Fibroblast of lung (primary cell): ENCODE measurements around the gene ZCCHC7. TPM values are rescaled to one million over a fixed set of nuclear protein-coding genes. Genes with fewer than 3 reads are reported as not detected.

Experiments used
- DNase-seq, 2 donors: peaks; one replicate each; pipeline versions ENCODE4 v3.0.0 to v3.0.0-alpha.2; 2010; ENCODE audit warnings: low read depth in 2 of 2
- H2AFZ ChIP-seq: 2 replicates; pipeline ENCODE4 v1.5.1; 2012; ENCODE audit warnings: low read length, control low read depth, inconsistent platforms
- H3K27ac ChIP-seq: 2 replicates; pipeline ENCODE4 v1.5.1; 2011; ENCODE audit warnings: low read length, control low read depth; ENCODE audit not compliant: insufficient read depth
- H3K27me3 ChIP-seq: 2 replicates; pipeline ENCODE4 v1.5.1; 2011; ENCODE audit warnings: mild to moderate bottlenecking, low read length; ENCODE audit not compliant: control insufficient read depth, insufficient read depth
- H3K36me3 ChIP-seq: 2 replicates; pipeline ENCODE4 v1.5.1; 2011; ENCODE audit warnings: low read length; ENCODE audit not compliant: control insufficient read depth, insufficient read depth
- H3K4me1 ChIP-seq: 2 replicates; pipeline ENCODE4 v1.5.1; 2011; ENCODE audit warnings: low read length; ENCODE audit not compliant: control insufficient read depth, insufficient read depth; ENCODE audit errors: extremely low read depth
- H3K4me2 ChIP-seq: 2 replicates; pipeline ENCODE4 v1.5.1; 2011; ENCODE audit warnings: low read length, control low read depth; ENCODE audit not compliant: insufficient read depth; ENCODE audit errors: extremely low read depth
- H3K4me3 ChIP-seq, 4 experiments: fragments of 200-600 bp in 1 of 4; sonication (generic) in 1 of 4; replicated peaks in 1 of 4; 2 replicates each; pipeline ENCODE4 v1.5.1; 2011 to 2016; ENCODE audit warnings: low read length in 4 of 4, low read depth in 3 of 4, mild to moderate bottlenecking in 3 of 4, control low read depth in 2 of 4, inconsistent platforms in 1 of 4, mixed read lengths in 1 of 4; ENCODE audit not compliant: insufficient read depth in 1 of 4; ENCODE audit errors: control extremely low read depth in 1 of 4
- H3K79me2 ChIP-seq: 2 replicates; pipeline ENCODE4 v1.5.1; 2012; ENCODE audit warnings: mild to moderate bottlenecking, low read length, inconsistent platforms; ENCODE audit not compliant: control insufficient read depth, insufficient read depth
- H3K9ac ChIP-seq: 2 replicates; pipeline ENCODE4 v1.5.1; 2011; ENCODE audit warnings: mild to moderate bottlenecking, low read length, control low read depth; ENCODE audit not compliant: insufficient read depth
- H3K9me3 ChIP-seq: 2 replicates; pipeline ENCODE4 v1.5.1; 2012; ENCODE audit warnings: low read depth, low read length; ENCODE audit not compliant: control insufficient read depth, insufficient read depth
- H4K20me1 ChIP-seq: 2 replicates; pipeline ENCODE4 v1.5.1; 2011; ENCODE audit warnings: low read length; ENCODE audit not compliant: control insufficient read depth, insufficient read depth; ENCODE audit errors: extremely low read depth
- CTCF ChIP-seq, 2 donors: IDR thresholded peaks in 1 of 2; conservative IDR thresholded peaks in 1 of 2; 1 replicate in 1 of 2; 2 replicates in 1 of 2; pipeline ENCODE4 v1.5.1; 2011 to 2012; ENCODE audit warnings: low read length in 2 of 2, control low read depth in 1 of 2, inconsistent platforms in 1 of 2, low read depth in 1 of 2, mild to moderate bottlenecking in 1 of 2
- EZH2 ChIP-seq: IDR thresholded peaks from 2 replicates; pipeline ENCODE4 v1.5.1; 2012; ENCODE audit warnings: low read length, control low read depth, mild to moderate bottlenecking; ENCODE audit errors: missing control alignments
- polyA plus RNA-seq, 2 donors: library from polyadenylated mRNA; depleted of rRNA in 1 of 2; stranded (reverse) in 1 of 2; unstranded in 1 of 2; fragments of >200 nt; gene quantifications; 2 replicates each; pipeline ENCODE4 v1.2.1, GENCODE V29; 2011 to 2012; ENCODE audit warnings: missing spikeins in 1 of 2
- total RNA-seq: library from RNA; depleted of rRNA; stranded (reverse); fragments of >200 nt; gene quantifications from 2 replicates; pipeline ENCODE4 v1.2.1, GENCODE V29; 2014

ZCCHC7 gene
- total and polyA plus RNA-seq, 2 donors (not counting 1 experiment from before 2014, with no cell fraction given), result 15.0 to 23.8 TPM

- Histone ChIP-seq H3K4me1 (peaks cover 7% of the 10 kb centered on the region), H3K4me3 (no peak overlapping the region), H3K36me3 (no peaks in the 10 kb centered on the region), H3K9ac (no peak overlapping the region), H3K27ac (no peak overlapping the region), H4K20me1 (no peaks in the 10 kb centered on the region), H3K79me2 (no peaks in the 10 kb centered on the region), H3K4me2 (no peak overlapping the region), H3K27me3 (no peaks in the 10 kb centered on the region), H2AFZ (no peak overlapping the region), H3K9me3 (no peaks in the 10 kb centered on the region)
- no peak for TF ChIP-seq CTCF (conservative IDR thresholded peaks at IDR 0.05 in 1 of 2, IDR thresholded peaks at IDR 0.05 in 1 of 2; ENCODE audit: low read depth in 1 of 2, low read length in 2 of 2)
- DNase-seq, result no peak
Observed at GRCh38 chr9:37198039-37198729, 77.8 kb downstream of the ZCCHC7 start.

GRCh38 chr9:37198831-37199230 is 78.5 kb downstream of the ZCCHC7 start:
- Histone ChIP-seq H3K4me2 (no peak overlapping the region), H3K9ac (no peak overlapping the region), H3K27me3 (no peaks in the 10 kb centered on the region), H2AFZ (no peak overlapping the region), H3K27ac (no peak overlapping the region), H3K4me1 (peaks cover 7% of the 10 kb centered on the region), H3K4me3 (no peak overlapping the region), H4K20me1 (no peaks in the 10 kb centered on the region), H3K36me3 (no peaks in the 10 kb centered on the region), H3K79me2 (no peaks in the 10 kb centered on the region), H3K9me3 (no peaks in the 10 kb centered on the region)
- no peak for DNase-seq
- TF ChIP-seq CTCF (conservative IDR thresholded peaks at IDR 0.05 in 1 of 2, IDR thresholded peaks at IDR 0.05 in 1 of 2; ENCODE audit: low read depth in 1 of 2, low read length in 2 of 2) (no peak), EZH2 (no peak)

GRCh38 chr9:37200433-37201005 is 80.1 kb downstream of the ZCCHC7 start:
- DNase-seq, result peak; percentile 54 to 77
- TF ChIP-seq CTCF (conservative IDR thresholded peaks at IDR 0.05 in 1 of 2, IDR thresholded peaks at IDR 0.05 in 1 of 2; ENCODE audit: low read depth in 1 of 2, low read length in 2 of 2) (no peak), EZH2 (no peak)
- no peak overlapping the region for H3K4me2 ChIP-seq
- H3K36me3 ChIP-seq, result no peaks in the 10 kb centered on the region
- no peaks in the 10 kb centered on the region for H3K9me3 ChIP-seq
- no peak overlapping the region for H3K4me3 ChIP-seq
- H3K4me1 ChIP-seq, result peaks cover 7% of the 10 kb centered on the region
- H4K20me1 ChIP-seq, result no peaks in the 10 kb centered on the region
- H3K79me2 ChIP-seq, result no peaks in the 10 kb centered on the region
- no peak overlapping the region for H3K9ac ChIP-seq
- H2AFZ ChIP-seq, result no peak overlapping the region
- no peak overlapping the region for H3K27ac ChIP-seq
- H3K27me3 ChIP-seq, result no peaks in the 10 kb centered on the region
